Skeletal muscle cell (primary cell): ENCODE data around the gene CEP83.
A peak's percentile ranks its signal among the peaks of the same experiment; 100 is the strongest.
"Not testable (repeated sequence)": the region's sequence is repeated elsewhere in the genome, so short reads cannot be mapped to it uniquely, and the experiment has no call there.

Experiments used
- DNase-seq: peaks from one replicate; pipeline ENCODE4 v3.0.0-alpha.2; 2010; ENCODE audit warnings: low read depth
- H3K4me3 ChIP-seq: 2 replicates; pipeline ENCODE4 v1.5.1; 2011; ENCODE audit warnings: low read depth, mild to moderate bottlenecking, control low read depth, low read length, moderate library complexity

Gene CEP83

DNA sequence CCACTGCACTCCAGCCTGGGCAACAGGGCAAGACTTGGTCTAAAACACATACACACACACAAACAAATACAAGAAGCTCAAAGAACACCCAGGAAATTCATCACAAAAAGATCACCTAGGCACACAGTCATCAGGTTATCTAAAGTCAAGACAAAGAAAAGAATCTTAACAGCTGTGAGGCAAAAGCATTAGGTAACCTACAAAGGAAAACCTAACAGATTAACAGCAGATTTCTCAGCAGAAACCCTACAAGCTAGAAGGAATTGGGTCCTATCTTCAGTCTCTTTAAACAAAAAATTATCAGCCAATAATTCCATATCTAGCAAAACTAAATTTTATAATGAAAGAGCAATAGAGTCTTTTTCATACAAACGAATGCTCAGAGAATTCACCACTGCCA is 22.4 kb downstream of the CEP83 start:
- H3K4me3 ChIP-seq, result no peak overlapping the region
- no peak for DNase-seq

- H3K4me3 ChIP-seq, result no peak overlapping the region
- DNase-seq, result no peak
Observed at GRCh38 chr12:94435511-94435927, 24.1 kb downstream of the CEP83 start.

DNA sequence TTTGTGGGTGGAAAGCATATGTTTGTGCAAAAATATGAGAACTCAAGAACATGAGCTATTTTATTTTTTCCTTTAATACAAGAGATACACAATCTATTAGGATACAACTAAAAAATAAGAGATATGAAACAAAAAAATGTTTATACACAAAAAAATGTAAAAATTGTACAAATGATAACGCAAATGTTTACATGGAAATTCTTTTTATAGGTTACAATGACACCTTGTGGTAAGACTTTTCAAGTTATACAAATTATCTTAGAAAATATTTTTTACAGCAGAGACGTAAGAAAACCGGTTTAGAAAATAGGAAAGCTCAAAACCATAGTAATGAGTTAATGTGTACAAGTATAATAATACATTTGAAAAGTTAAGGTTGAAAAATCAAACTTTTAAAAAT is 25.5 kb downstream of the CEP83 start:
- no peak for DNase-seq
- H3K4me3 ChIP-seq, result no peak overlapping the region

- DNase-seq, result no peak
- H3K4me3 ChIP-seq, result no peak overlapping the region
Observed at GRCh38 chr12:94433744-94434143, 25.9 kb downstream of the CEP83 start.

DNA sequence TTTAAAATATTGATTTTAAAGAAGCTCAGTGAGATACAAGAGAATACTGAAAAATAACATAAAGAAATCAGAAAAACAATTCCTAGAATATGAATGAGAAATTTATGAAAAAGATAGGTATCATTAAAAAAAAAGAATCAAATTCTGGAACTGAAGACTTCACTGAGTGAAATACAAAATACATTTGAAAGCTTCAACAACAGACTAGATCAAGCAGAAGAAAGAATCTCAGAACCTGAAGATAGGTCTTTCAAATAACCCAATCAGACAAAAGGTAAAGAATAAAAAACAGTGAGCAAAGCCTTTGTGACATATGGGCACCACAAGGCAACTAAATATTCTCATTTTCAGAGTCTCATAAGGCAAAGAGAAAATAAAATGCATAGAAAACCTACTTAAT is 29.4 kb downstream of the CEP83 start:
- H3K4me3 ChIP-seq, result no peak overlapping the region
- DNase-seq, result no peak

DNA sequence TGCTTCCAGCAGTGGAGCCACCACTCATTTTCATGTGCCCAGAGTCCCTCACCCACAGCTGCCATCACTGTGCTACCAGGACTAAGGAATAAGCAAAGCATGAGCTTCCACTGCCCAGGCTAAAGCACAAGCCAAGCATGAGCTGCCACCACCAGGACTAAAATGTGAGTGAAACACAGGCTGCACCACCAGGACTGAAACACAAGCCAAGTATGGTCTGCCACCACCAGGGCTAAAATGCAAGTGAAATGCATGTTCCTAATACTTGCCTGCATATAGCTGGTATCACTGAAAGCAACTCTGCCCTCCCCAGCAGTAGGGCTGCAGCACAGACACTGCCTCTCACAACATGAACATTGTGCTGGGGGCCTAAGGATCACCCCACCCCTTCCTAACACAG is 30.0 kb downstream of the CEP83 start:
- H3K4me3 ChIP-seq, result no peak overlapping the region
- DNase-seq, result no peak

GRCh38 chr12:94429191-94429590 is 30.5 kb downstream of the CEP83 start:
- DNase-seq, result no peak
- H3K4me3 ChIP-seq, result no peak overlapping the region

- DNase-seq, result peak; percentile 66
- H3K4me3 ChIP-seq, result no peak overlapping the region
Observed at GRCh38 chr12:94427501-94428381, 31.9 kb downstream of the CEP83 start.

DNA sequence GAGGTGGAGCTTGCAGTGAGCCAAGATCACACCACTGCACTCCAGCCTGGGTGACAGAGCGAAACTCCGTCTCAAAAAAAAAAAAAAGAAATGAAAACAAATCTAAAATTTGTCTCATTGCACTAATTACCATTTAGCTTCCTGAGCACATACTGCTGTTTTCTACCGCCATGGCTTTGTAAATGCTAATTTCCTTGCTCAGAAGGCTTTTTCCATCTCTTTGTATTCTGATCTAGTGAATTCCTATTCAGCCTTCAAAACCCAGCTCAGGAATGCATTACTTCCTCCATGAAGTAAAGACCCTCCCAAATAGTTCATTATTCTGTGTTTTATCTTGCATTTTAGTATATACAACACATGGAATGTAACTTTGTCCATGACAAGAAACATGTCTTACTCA is 33.6 kb downstream of the CEP83 start:
- DNase-seq, result no peak
- H3K4me3 ChIP-seq, result no peak overlapping the region

DNA sequence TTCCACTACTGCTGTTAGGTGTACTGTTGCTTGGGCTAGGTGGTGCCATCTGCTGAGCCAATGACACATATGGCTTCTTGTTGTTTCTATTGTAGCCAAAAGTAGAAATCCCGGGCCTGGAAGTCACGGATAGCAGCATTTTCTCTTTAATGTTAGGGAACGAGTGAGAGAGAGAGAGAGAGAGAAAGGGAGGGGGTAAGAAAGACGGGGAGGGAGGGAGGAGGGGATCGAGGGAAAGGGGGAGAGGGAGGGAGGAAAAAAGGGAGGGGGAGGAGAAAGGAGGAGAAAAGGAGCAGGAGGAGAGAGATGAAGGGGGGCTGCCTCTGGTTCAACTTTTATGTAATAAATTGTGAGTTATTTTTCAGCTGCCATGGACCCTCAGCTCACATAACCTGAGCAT is 34.8 kb downstream of the CEP83 start:
- DNase-seq, result not testable (repeated sequence)
- H3K4me3 ChIP-seq, result peak overlapping the region; percentile 35

GRCh38 chr12:94421868-94422740 is 37.6 kb downstream of the CEP83 start:
- no peak for DNase-seq
- no peak overlapping the region for H3K4me3 ChIP-seq

GRCh38 chr12:94418517-94418916 is 41.1 kb downstream of the CEP83 start:
- DNase-seq, result no peak
- H3K4me3 ChIP-seq, result no peak overlapping the region

DNA sequence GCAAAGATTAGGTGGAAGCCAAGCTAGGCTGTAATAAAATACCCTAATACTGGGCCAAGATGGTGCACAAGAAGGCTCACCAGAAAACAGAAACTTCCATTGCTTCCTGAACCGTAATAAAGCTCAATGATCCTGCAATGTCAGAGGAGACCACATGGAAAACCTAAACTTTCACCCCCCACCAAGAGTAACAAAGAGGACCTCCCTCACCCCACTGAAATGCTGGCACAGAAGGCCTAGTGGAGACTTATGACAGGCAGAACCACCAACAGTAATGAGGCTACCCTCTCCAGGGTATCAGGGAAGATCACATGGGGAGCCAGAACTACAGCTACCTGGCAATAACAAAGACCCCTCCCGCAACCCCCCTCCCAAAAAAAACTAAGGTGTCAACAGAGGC is 43.1 kb downstream of the CEP83 start:
- no peak for DNase-seq
- H3K4me3 ChIP-seq, result no peak overlapping the region

GRCh38 chr12:94415066-94415465 is 44.6 kb downstream of the CEP83 start:
- DNase-seq, result no peak
- H3K4me3 ChIP-seq, result no peak overlapping the region

DNA sequence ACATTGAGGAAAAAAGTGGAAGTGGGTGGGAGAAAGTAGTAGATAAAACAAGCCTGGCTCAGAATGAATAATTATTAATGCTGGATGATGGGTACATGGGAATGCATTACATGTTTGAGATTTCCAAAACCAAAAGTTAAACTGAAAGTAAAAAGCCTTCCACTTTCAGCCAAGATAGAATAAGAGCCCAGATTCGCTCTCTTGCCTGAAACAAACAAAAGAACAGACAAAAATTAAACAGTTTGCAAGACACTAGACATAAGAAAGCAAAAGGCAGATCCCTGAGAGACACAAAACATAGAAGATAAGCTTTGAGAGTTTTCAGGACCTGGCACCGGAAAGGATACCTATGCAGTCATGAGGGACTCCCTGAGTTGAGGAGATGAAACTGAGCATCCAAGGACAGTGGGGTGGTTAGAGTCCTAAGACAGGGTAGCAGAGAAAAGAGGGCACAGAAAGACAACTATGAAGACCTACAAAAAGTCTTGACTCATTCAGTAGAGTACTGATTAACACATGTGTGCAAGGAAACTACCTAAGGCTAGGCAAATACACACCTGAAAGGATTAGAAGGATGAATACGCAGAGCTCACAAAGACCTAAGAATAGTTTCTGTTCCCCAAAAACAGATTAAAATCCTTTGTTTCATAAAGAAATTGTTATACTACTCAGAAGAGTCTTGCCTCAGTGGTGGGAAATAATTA is 54.1 kb downstream of the CEP83 start:
- no peak for DNase-seq
- H3K4me3 ChIP-seq, result no peak overlapping the region

GRCh38 chr12:94404854-94405253 is 54.8 kb downstream of the CEP83 start:
- H3K4me3 ChIP-seq, result no peak overlapping the region
- DNase-seq, result no peak

DNA sequence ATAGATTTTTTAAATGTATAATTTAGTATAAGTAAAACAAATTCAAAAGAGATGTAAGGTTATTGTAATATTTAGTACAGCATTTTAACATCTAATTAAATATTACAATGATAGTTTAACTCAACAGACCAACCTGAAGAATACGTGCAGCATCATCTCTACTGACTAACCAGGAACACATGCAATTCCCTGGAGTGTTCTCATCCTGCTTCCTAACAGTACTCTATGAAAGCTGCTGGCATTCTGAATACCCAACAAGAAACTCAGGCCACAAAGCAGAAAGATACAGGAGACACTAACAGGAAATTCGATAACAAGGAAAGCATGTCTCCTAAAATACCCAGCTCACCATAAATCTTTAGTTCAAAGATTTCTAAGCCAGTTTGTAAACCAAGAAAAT is 58.3 kb downstream of the CEP83 start:
- H3K4me3 ChIP-seq, result no peak overlapping the region
- DNase-seq, result peak; percentile 54

GRCh38 chr12:94398685-94399084 is 61.0 kb downstream of the CEP83 start:
- not testable (repeated sequence) for H3K4me3 ChIP-seq, DNase-seq

- DNase-seq, result no peak
- no peak overlapping the region for H3K4me3 ChIP-seq
Observed at GRCh38 chr12:94397401-94397800, 62.3 kb downstream of the CEP83 start.

- DNase-seq, result not testable (repeated sequence)
Observed at GRCh38 chr12:94396014-94396413, 63.7 kb downstream of the CEP83 start.

More at GRCh38 chr12:94396014-94396413, 63.7 kb downstream of the CEP83 start:
- not testable (repeated sequence) for H3K4me3 ChIP-seq
